NCI-H82 treated with DMSO at 0.1 percent for 48 hours (cell line): ENCODE measurements around the gene CNTNAP2.
"Not testable (repeated sequence)": the region's sequence is repeated elsewhere in the genome, so short reads cannot be mapped to it uniquely, and the experiment has no call there.

Experiments
- DNase-seq: peaks from one replicate; lab custom pipeline; 2025; ENCODE audit not compliant: unreplicated experiment; lab: John Stamatoyannopoulos, UW

CNTNAP2 gene

DNA sequence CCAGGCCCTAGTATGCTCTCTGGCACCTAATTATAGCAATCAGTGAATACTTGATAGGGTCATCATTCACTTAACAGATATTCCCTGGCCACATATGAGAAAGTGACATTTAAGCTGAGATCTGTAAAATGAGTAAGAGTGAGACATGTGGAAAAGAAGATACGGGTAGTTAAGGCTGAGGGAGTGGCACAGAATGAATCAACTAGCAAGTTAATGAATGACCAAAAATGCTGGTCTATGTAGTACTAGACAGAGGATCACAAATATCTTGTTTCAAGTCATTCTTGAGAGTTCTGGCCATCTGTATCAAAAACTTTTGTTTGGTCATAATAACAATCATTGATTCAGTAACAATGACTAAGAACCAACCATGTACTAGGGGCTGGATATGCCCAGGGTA lies 954.9 kb downstream of the CNTNAP2 start:
- no peak for DNase-seq

DNA sequence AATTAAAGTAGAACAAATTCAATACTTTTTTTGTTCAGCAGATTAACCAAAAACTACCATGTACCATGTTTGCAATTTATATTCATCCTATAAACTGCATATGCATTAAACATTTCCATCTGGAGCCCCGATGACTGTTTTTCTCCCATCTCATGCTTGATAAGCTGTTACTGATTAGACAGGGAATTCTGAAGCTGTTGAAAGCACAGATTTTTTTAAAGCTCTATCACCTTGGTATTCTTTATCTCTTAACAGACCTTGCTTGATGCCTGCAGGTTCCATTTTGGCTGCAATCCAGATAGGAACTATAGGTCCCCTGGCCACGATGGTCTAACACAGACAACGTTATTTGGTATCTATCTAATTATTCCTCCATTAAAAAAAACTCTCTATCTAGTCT lies 961.7 kb downstream of the CNTNAP2 start:
- no peak for DNase-seq

DNA sequence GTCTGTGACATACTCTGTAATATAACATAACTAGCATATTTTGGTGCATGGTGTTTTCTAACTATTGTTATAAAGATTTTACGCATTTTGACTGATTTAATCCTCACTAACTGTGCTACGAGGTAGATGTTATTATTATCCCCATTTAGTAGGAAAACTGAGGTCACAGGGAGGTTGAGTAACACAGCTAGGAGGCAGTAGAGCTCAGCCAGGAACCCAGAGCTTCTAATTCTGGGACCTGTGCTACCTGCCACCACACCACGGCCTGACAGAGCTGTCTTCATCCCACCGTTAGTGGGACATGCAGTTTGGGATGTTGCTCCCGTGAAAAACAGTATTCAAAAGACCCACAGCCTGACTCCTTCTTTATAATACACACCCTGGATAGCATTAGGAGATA lies 962.5 kb downstream of the CNTNAP2 start:
- DNase-seq, result no peak

- DNase-seq, result peak; percentile 28
Observed at GRCh38 chr7:147079921-147080420, 963.4 kb downstream of the CNTNAP2 start.

DNA sequence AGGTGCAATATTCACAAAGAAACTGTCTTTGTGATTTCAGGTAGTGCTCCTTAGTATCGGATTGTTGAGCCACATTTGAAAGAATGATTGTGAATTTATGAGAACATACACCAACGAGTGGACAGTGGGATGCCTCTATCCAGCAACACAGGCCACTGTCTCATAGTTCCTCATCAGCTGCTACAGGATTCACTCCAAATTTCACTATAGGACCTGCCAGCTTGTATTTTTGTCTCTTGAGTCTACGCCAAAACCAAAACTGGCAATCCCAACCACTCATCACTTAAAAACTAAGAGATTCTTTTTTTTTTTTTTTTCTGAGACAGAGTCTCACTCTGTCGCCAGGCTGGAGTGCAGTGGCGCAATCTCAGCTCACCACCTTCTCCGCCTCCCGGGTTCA lies 964.5 kb downstream of the CNTNAP2 start:
- DNase-seq, result no peak

DNA sequence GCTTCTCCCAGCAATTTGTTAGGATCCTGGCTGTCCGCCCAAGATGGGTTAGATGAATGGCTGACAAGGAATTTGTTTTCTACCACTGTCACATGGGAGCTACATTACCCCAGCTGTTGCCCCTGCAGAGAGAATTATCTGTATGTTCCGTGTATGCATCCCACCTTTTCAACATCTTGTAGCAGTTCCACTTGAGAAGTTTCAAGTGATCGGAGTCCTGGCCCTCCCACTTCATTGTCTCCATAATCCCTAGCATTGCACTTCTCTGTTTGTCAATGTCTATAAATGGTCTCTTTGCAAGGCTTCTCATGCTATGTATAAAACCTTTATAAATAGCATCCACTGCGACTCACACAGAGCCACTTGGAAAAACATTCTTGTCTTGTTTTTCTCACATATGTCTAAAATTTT lies 972.5 kb downstream of the CNTNAP2 start:
- no peak for DNase-seq

GRCh38 chr7:147089608-147090007 lies 973.0 kb downstream of the CNTNAP2 start:
- no peak for DNase-seq

- no peak for DNase-seq
Observed at GRCh38 chr7:147096629-147097028, 980.0 kb downstream of the CNTNAP2 start.

GRCh38 chr7:147103224-147103623 lies 986.6 kb downstream of the CNTNAP2 start:
- no peak for DNase-seq

DNA sequence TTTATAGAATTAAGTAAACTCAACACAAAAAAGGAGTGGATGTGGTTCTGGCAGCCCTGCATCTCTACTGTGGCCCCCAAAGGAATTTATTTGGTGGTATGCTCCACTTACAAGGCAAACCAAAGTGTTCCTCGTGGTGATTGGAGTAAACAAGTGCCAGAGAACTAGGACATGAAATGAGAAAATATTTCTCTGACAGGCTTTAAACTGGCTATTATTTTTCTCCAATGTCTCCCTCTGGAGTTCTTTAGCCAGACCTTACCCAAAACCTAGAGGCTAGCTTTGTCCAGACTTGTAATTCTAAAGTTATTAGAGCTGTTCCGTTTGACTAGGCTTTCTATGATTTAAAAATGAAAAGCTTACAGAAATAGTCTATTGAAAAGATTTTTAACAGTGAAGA lies 990.1 kb downstream of the CNTNAP2 start:
- no peak for DNase-seq

GRCh38 chr7:147114525-147114924 lies 997.9 kb downstream of the CNTNAP2 start:
- DNase-seq, result not testable (repeated sequence)

- no peak for DNase-seq
Observed at GRCh38 chr7:147136352-147136751, 1019.8 kb downstream of the CNTNAP2 start.

DNA sequence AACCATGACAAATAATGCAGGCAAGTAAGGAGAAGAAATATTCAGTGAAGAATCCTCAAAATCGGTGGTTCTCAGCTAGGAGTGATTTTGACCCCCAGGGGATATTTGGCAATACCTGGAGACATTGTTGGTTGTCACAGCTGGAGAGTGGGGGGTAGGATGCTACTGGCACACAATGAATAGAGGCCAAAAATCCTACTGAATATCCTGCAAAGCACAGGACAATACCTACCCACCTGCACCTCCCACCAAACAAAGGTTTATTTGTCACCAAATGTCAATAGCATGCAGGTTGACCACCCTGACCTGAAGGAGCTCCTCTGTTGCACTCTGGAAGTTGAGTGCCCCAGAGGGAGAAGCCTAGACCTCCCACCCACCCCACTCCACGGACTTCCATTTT lies 1028.6 kb downstream of the CNTNAP2 start:
- DNase-seq, result no peak

DNA sequence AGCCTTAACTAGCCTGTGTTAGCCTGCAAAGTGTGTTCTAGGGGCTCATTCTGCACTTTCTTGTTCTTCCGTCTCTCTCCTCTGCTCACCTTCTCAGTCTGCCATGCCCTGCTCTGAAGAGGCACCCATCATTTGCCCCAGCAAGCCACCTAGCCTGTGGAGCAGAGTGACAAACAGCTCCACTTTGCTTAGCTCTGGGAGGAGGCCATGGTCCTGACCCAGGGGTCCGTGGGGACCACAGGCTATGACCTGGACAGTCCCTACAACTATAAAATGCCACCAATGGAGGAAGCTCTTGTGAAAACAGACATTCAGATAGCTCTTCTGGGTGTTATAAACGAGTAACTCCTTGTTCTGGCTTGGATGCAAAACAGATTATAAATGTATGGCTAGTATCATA lies 1029.6 kb downstream of the CNTNAP2 start:
- no peak for DNase-seq

GRCh38 chr7:147151661-147152060 lies 1035.1 kb downstream of the CNTNAP2 start:
- no peak for DNase-seq

DNA sequence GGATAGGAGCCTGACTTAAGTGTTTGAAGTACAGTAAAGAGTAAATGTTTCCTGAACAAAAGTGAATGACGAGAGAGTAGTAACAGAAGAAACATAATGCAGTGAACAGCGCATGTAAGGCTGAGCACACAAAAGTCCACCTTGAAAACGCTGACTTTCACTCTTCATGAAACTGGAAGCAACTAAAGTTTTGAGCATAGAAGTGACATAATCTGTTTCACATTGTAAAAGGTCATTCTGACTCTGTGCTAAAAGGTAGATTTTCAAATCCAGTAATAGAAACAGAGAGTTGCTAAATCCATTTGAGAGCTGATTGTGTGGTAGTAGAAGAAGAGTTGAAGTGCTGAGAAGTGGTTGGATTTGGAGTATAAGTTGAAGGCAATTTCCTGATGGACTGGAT lies 1037.0 kb downstream of the CNTNAP2 start:
- no peak for DNase-seq

DNA sequence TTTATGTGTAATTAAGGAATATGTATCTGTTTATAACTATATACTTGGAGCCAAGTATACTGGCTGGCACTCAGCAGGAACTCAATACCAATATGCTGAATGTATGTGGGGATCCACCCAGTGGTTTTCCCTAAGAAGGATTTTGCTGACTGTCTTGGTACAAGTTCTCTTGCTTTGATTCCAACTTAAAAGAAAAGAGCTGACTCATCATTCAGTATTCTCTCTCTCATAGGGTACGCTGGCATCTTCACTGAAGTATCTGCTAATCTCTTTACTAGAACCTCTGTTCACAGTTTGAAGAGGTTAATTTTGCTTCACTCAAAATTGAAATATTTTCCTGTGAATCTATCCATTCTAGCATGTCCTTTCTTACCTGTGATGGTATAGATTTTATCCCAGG lies 1044.8 kb downstream of the CNTNAP2 start:
- DNase-seq, result no peak

DNA sequence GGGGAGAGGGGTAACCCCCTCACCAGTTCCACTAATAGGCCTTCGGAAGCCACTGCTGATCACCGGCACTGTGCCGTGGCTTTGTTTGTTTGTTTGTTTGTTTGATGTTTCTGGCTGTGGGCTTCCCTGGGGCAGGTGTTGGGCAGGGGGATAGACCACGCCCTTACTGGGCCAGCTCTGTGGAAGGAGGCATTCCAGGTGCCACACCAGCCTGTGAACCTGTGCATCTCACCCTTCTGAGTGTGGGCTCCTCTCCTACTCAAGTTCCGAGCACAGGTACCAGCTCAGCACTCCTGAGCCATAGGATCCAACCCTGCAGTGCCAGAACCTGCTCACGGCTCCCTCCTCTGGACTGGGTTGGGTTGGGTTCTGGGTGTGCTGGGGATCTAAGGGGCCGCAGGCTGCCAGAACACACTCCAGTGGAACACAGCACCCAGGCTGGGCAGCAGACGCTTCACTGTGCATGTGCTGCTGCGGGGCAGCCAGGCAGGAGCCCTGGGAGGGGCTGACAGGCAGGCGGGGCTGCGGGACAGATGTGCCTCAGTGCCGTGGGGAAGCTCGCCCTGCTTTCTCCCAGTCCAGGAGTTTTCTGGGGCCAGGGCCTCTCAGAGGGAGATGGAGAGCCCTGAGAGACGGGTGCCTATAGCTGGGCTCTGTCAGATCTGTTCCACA lies 1053.9 kb downstream of the CNTNAP2 start:
- no peak for DNase-seq

DNA sequence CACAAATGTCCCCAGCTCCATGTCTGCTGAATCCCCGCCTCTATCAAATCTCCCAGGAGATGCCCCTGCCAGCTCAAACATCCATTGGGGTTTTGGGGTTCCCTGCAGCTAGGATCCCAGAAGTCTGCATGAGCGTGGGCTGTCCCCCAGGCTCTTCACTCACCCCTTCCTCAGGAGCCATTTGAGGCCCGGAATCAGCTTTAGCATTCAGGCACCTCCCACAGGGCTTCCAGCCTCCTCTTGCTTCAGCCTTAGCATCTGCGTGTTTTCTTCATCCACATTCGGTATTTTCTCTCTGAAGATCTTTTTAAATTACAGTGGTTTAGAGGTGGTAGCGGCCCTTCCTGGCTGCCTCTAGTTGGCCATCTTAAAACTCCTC lies 1054.4 kb downstream of the CNTNAP2 start:
- DNase-seq, result no peak

DNA sequence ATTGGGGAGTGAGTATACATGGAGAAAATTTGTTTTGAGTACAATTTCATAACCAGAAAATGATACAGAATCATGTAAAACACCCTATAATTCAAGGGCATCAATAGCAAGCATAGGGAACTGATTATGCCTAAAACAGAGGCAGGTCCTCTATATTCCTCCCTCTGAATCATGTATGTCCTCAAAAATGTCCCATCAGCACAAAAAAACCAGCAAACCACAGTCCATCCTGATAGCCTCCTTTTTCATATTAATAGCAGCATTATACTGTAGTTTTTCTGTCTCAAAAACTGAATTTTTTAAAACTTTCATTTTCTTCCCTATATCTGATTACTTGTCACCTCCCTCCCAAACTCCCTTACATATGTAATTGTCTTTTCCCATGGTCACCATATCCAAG lies 1057.3 kb downstream of the CNTNAP2 start:
- no peak for DNase-seq

DNA sequence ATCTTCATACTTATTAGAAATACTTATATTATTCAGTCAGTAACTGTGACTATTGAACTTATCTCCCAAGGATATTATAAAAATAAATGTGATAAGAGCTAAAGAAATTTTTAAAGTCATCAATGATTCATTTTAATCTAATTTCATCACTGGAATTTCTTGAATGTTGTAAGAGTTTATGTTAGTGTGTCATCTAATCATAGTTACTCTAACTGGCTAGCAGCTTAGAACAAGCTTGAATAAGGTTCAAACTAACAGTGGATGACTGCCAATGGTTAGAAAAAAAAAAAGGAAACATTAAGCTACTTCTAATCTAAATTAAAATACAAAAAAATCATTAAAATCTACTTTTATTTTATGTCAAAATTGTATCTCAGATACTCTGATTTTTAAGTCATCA lies 1066.3 kb downstream of the CNTNAP2 start:
- DNase-seq, result no peak

DNA sequence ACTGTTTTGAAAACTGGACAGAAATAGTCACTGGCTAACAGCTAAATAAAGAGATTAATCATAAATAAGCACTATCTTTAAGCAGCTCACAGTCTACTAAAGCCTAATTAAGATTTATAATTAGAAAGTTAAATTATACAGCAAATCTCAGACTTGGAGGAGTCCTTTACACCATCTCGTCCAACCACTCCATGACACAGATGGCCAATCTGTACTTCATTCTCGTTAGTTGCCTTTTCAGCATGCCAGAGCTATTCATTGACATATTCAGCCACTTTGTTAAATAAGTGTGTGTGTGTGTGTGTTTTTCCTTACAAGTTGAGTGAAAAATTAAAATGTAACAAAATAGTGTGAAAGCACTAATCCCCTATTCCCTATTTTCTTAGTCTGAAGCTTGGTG lies 1066.7 kb downstream of the CNTNAP2 start:
- DNase-seq, result no peak

DNA sequence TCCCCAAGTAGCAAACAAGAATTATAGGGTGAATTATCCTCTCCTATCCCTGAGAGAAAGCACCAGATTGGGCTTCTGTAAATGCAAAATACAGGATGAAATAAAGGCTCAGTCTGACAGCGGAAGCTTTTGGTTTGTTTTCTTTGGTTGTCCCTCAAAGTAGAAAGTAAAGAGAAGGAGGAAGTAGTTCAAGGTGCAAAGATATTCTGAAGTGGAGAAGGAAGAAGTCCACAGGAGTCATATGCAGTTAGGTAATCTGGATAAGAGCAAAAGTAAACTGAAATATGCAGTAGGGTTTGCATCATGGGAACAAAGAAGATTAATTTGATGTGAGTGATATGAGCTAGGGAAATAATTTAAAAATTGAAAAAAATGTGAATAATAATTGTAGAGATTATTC lies 1071.9 kb downstream of the CNTNAP2 start:
- no peak for DNase-seq
